Ishikawa (cell line): Measurements from ENCODE around the gene NRG3.

Experiments used
- CEBPB ChIP-seq: IDR thresholded peaks from 2 replicates; pipeline ENCODE4 v1.6.1; 2012
- CREB1 ChIP-seq: IDR thresholded peaks from 2 replicates; pipeline ENCODE4 v1.6.1; 2012; ENCODE audit warnings: low read depth
- EGR1 ChIP-seq: IDR thresholded peaks from 2 replicates; pipeline ENCODE4 v1.6.1; 2012
- EP300 ChIP-seq: IDR thresholded peaks from 2 replicates; pipeline ENCODE4 v1.6.1; 2012; ENCODE audit warnings: borderline replicate concordance
- FOXM1 ChIP-seq: IDR thresholded peaks from 2 replicates; pipeline ENCODE4 v1.6.1; 2012; ENCODE audit warnings: low read depth, borderline replicate concordance
- NFIC ChIP-seq: IDR thresholded peaks from 2 replicates; pipeline ENCODE4 v1.6.1; 2012
- RAD21 ChIP-seq: IDR thresholded peaks from 2 replicates; pipeline ENCODE4 v1.6.1; 2012; ENCODE audit warnings: low read depth
- REST ChIP-seq: IDR thresholded peaks from 2 replicates; pipeline ENCODE4 v1.6.1; 2012; ENCODE audit warnings: low read depth, mild to moderate bottlenecking
- TAF1 ChIP-seq: IDR thresholded peaks from 2 replicates; pipeline ENCODE4 v1.6.1; 2012; ENCODE audit warnings: low read depth, mild to moderate bottlenecking
- TCF12 ChIP-seq: IDR thresholded peaks from 2 replicates; pipeline ENCODE4 v1.6.1; 2012; ENCODE audit warnings: low read depth
- TEAD4 ChIP-seq: IDR thresholded peaks from 2 replicates; pipeline ENCODE4 v1.6.1; 2012
- YY1 ChIP-seq: IDR thresholded peaks from 2 replicates; pipeline ENCODE4 v1.6.1; 2012; ENCODE audit warnings: low read depth
- ZBTB7A ChIP-seq: IDR thresholded peaks from 2 replicates; pipeline ENCODE4 v1.6.1; 2012; ENCODE audit warnings: low read depth
- TF ChIP-seq, protein P1 (sequence below): IDR thresholded peaks from 2 replicates; pipeline ENCODE4 v1.6.1; 2012
- TF ChIP-seq, protein P2 (sequence below): IDR thresholded peaks from 2 replicates; pipeline ENCODE4 v1.6.1; 2012

NRG3 gene

GRCh38 chr10:82762641-82763040, 887.6 kb downstream of the NRG3 start:
- no peak for TF ChIP-seq TEAD4
- TF ChIP-seq EP300 = no peak
- no peak for TF ChIP-seq TAF1
- TF ChIP-seq FOXM1 = no peak
- TF ChIP-seq CREB1 = no peak
- TF ChIP-seq CEBPB = no peak

DNA sequence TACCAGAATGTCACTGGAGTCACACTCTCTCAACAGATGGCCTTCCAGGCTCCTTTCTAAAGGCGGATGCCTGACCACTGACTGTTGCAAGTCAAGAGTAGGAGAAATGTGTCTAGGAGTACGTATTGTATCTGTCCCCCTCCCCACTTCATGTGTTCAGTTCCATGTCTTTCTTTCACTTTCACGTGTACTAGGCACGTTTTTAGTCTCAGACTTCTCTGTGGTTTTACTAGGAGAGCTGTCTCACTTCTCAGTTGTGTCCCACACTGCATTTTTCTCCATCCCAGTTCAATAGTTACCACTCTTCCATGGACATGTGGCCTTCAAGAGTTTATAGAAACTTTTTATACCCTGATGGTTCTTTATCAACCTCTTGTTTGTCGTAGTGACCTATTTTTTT, 893.0 kb downstream of the NRG3 start:
- no peak for TF ChIP-seq RAD21

DNA sequence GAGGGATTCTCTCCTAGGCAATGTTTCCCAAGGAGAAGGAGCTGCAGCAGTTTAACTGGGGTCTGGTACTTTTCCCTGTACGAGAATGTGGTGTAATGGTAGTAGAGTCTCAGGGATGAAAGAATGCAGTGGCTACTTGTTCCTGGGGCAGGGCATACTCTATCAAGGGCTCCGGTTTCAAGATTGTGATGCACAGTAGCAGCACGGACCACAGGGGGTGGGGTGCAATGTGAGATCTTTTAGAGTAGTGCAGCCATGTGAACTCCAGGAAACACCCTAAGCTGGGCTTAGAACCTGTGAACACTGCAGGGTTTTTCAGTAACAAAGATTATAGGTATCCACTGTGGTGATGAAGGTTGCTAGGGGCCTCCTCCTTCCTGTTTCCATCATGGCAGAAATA, 903.9 kb downstream of the NRG3 start:
- TF ChIP-seq REST (no peak), CREB1 (no peak), TCF12 (no peak), EGR1 (no peak), NFIC (no peak), RAD21 (no peak), ZBTB7A (no peak), TEAD4 (no peak), CEBPB (no peak), TAF1 (no peak), YY1 (no peak), EP300 (no peak), FOXM1 (no peak)
- TF ChIP-seq, protein P1, sequence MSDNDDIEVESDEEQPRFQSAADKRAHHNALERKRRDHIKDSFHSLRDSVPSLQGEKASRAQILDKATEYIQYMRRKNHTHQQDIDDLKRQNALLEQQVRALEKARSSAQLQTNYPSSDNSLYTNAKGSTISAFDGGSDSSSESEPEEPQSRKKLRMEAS = no peak
- TF ChIP-seq, protein P2, sequence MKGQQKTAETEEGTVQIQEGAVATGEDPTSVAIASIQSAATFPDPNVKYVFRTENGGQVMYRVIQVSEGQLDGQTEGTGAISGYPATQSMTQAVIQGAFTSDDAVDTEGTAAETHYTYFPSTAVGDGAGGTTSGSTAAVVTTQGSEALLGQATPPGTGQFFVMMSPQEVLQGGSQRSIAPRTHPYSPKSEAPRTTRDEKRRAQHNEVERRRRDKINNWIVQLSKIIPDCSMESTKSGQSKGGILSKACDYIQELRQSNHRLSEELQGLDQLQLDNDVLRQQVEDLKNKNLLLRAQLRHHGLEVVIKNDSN = no peak

GRCh38 chr10:82796510-82796909, 921.5 kb downstream of the NRG3 start:
- TF ChIP-seq RAD21 (no peak), TAF1 (no peak), ZBTB7A (no peak), TEAD4 (no peak), FOXM1 (no peak), NFIC (no peak), EP300 (no peak), TCF12 (no peak), EGR1 (no peak), CREB1 (no peak), YY1 (no peak), CEBPB (no peak), REST (no peak)
- TF ChIP-seq, protein P2 = no peak
- TF ChIP-seq, protein P1 = no peak

DNA sequence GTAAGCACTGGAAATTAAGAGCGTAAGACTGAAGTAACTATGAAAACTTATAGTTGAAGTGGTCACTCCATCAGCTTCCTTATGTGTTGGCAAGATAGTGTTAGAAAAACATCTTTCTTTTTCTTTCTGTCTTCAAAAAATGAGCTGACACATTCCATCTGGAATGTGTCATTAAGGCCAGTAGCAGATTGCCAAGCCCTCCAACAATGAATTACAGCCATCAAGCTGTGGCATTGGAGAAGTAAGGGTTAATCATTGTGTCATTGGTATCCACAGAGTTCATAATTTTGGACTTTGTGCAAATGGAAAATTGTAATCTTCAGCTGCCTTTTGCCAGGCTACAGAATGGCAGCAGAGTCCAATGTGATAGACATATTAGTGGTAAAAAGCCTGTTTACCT, 926.3 kb downstream of the NRG3 start:
- TF ChIP-seq NFIC (no peak), ZBTB7A (no peak), TEAD4 (no peak), CEBPB (no peak), TCF12 (no peak), CREB1 (no peak), YY1 (no peak)
- TF ChIP-seq, protein P1 = no peak
- TF ChIP-seq, protein P2 = no peak

DNA sequence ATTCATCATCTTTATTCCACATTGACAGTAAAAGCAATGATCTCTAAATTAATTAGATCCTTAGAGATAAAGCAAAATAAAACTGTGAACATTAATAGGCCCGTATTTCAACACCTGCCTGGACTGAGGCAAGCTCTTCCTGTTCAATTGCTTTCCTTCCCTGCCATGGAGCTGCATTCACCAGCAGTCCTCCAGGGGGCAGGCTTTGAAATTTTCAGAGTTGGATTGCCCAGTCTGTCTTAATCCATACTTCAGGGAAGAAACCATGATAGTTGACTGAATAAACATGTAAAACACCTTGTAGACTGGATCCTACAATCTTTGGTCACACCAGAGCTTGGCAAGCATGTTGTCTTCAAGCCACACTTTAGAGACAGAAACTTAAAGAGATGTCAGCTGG, 936.6 kb downstream of the NRG3 start:
- TF ChIP-seq, protein P1 = no peak
- TF ChIP-seq TEAD4 (no peak), EGR1 (no peak), FOXM1 (no peak), CREB1 (no peak), RAD21 (no peak)
